Globus pallidus (tissue), 1 donor: Measurements from ENCODE around the gene FAM168A.
"Not testable (repeated sequence)": the region's sequence is repeated elsewhere in the genome, so short reads cannot be mapped to it uniquely, and the experiment has no call there.

Source experiments
- DNase-seq: peaks from one replicate; pipeline ENCODE4 v3.0.0-alpha.2; 2015; ENCODE audit warnings: low spot score

Gene FAM168A

DNA sequence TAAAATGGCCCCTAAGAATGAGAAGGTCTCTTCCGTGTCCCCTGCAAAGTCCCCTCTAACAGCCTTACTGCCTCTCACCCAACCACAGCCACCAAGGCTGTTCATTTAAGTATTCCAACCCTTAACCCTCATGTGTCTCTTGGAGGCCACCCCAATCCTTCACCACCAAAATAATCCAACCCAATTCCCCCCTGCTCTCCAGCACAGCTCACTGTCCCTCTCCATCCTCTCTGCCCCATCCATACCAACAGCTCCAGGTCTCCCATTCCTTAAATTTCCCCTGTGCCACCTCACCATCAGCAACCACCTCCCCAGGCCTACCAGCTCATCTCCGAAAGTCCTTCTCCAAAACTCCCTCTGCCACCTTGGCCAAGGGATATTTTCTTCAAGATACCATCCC lies 1.4 kb downstream of the FAM168A start:
- no peak for DNase-seq

DNA sequence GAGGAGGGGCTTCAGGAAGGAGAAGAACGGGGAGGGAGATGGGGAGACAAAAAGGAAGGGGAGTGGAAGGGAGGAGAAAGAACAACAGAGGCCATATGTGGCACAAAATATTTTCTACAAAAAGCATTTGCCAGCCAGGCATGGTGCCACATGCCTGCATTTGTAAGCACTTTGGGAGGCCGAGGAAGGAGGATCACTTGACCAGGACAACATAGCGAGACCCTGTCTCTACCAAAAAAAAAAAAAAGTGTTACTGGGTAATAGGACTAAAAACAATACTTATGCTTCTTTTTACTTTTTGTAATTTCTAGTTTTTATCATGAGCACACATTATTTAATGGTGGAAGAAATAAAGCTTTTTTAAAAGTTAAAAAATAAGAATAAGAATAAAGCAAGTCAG lies 5.3 kb downstream of the FAM168A start:
- no peak for DNase-seq

DNA sequence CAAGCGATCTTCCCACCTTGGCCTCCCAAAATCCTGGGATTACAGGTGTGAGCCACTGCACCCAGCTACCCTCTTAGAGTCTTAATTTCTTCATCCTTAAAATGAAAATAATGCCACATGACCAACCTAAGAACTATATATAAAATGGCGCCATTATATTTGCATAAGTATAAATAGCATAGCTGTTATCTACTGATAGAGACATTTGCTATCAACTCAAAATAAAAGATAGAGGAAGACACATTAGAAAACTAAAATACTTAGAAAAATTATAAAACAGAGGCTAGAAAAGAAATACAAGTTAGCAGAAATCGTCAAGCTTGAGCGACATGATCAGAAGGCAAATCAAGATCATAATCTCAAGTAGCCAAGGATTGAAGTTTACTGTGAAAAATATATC lies 6.2 kb downstream of the FAM168A start:
- no peak for DNase-seq

DNA sequence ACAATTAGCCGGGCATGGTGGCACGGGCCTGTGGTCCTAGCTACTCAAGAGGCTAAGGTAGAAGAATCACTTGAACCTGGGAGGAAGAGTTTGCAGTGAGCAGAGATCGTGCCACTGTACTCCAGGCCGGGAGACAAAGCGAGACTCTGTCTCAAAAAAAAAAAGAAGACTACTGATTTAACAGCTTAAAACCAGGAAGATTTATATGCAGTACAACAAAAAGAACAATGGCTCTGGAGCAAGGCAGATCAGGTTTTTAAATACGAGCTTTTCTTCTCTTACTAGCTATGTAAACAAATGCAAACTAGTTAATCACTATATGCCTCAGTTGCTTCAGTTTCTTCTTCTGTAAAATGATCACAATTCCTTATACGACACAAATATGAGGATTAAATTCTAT lies 6.9 kb downstream of the FAM168A start:
- no peak for DNase-seq

DNA sequence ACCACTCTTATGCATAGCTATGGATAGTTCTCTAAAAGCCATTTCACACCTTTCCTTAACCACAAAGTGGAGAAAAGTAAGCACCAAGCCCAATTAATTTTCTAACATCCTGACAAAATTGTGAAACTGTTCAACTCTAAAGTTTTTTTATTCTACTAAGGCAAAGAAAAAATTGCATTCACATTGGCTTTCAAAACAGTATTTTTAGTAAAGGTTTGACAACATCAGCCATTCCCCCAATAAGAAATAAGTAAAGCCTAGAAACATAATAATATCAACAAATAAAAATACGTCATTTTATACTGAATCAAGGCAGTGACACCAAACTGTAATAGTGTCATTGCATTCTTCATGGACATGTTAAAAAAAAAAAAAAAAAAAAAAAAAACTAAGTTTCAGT lies 11.1 kb downstream of the FAM168A start:
- no peak for DNase-seq

DNA sequence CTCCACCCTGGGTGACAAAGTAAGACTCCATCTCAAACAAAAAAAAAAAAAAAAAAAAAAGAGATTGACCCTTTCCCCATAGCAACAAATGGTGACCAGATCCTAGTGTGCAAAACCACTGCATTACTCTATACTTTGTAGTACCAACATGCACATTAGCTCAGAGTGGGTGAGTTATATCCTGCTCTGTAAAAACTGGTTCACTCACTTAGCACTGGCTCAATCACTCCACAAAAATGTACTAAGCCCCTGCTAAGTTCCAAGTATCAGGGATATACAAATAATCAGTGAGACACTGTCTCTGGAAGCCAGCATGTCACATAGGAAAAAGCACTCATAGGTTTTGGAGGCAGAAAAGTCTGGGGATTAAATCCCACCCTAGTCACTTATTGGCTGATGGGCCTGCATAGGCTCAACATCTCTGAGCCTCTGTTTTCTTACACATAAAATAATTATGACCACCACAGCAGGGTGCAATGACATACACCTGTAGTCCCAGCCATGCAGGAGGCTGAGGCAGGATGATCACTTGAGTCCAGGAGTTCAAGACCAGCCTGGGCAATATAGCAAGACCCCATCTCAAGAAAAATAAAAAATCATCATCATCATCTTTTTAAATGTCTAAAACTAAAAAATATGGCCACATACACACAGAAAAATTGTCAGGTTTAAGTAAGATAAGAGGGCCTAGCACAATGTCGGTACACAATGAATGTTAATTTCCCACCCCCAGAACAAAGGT lies 11.9 kb downstream of the FAM168A start:
- DNase-seq, result no peak

DNA sequence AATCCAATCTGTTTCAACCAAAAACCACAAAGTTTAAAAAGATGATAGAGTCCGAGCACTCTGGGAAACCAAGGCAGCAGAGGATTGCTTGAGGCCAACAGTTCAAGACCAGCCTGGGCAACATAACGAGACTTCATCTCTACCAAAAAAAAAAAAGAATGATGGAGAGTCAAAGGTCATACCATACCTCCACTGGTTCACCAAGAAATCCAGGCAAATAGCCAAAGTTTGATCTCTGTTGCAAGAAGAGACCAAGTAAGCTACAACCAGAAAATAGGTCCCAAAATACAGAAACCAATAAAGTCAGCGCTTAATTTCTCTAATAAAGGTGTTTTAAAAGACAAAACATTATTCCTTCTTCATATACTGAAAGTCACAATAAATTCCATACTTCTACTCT lies 13.1 kb downstream of the FAM168A start:
- DNase-seq, result no peak

DNA sequence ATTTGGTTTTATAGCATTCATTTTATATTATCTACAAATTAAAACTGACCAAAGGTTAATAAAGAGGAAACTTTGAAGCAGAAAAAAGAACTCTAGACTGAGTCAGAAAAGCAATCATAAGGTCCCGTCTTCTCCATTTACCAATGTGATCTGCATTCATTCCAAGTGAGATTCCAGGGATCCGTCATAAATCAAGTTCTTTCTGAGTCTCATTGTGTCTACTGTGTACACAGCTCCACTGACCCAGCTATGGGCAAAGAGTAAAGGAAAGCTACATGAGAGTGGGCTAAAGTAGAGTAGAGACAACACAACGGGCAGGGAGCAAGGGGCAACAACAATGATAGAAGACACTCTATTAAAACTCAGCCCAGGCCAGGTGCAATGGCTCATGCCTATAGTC lies 15.3 kb downstream of the FAM168A start:
- DNase-seq, result no peak

DNA sequence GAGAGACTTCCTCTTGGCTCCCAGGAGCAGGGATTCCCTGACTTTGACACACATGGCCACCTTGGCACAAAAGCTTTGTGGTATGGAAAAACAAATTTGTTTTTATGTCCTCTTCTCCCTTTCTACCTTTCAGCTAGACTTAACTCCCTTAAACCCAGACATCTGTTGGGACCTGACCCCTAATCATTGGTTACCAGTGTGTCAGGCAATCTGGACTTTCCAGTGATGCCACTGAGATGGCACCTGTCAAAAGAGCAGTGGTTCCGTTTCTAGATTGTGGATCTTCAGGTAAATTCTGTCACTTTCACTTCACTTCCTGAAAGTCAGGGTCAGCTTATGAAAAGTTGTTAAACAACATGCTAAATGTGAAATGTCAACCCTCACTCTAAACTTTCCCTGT lies 17.2 kb downstream of the FAM168A start:
- DNase-seq, result not testable (repeated sequence)

DNA sequence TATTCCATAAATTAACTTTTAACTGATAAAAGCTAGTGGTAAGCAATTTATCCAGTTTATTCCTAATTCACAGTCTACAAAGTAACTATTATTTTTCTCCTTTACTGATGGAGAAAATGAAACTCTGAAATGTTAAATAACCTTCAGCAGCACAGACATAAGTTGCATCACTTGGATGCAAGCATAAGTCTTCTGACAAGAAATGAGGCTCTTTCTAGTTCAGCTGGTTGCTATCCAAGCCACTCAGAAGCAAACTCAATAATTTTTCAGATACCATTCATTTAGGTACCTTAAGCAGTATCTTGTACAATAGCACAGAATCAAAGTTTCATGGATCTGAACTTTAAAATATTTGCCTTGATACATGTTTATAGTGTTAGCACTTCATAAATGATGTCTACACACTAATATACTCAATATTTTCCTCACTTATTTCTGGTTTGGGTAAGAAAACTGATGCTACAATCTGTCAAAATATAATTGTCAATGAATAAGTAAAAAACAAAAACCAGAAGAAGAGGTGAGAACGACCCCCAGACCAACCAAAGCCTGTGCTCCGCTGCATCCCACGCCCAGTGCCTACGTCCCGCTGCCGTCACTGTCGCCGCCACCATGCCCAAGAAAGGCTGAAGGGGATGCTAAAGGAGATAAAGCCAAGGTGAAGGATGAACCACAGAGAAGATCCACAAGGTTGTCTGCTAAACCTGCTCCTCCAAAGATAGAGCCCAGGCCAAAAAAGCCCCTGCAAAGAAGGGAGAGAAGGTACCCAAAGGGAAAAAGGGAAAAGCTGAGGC lies 18.1 kb downstream of the FAM168A start:
- no peak for DNase-seq

DNA sequence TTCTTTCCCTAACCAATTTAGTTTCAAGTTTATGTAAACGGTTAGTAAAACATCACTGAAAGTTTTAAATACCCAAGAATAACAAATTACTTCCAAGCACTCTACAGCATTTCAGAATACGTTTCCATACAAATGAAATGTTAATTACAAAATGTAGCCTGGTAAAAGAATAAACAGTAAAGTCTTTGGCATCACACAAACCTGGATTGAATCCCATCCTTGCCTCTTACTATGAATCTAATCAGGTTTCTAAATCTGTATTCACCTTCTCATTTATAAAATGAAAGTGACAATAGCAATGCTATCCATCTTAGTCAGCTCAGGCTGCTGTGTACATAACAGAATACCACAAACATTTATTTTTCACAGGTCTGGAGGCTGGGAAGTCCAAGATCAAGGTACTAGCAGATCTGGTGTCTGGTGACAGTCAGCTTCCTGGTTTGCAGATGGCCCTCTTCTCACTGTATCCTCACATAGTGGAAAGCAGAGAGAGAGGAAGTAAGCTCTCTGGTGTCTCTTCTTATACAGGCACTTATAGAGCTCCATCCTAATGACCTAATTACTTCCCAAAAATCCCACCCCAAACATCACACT lies 19.2 kb downstream of the FAM168A start:
- DNase-seq, result no peak

DNA sequence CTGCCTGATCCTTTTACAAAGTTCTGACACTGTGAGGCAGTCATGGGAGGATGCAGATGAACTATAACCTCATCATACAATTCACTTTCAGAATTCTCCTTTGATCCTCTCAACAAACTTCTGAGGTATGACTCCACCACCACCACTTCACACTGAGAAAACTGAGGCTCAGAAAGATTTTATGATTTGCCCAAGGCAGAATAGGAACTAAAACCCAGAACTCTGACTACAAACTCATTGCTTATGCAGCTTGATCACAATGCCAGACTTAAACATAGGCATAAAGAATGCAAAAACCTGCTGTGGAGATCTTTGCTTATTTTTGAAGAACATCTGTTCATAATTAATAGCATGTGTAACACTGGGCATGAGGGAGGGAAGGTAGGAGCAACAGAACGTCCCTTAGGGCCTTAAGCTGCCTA lies 20.4 kb downstream of the FAM168A start:
- DNase-seq, result no peak

DNA sequence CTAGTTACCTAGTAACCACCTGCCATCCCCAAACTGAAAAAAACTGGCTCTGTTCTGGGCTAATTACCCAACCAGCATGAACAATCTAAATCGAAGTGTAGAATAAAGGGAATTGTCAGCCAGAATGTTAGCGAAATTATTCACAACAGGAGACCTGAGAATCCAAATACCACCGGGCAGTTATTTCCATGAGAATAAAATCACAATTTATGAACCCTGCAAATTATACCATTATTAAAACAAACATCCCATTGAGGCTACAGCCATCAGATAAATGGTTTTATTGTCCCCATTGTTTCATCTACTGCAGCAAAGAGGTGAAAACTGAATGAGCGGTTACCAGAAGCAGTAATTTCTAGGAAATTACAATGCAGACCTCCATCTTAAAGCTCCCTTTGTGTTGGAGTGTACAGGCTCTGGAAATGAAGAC lies 21.7 kb downstream of the FAM168A start:
- DNase-seq, result peak; percentile 68

DNA sequence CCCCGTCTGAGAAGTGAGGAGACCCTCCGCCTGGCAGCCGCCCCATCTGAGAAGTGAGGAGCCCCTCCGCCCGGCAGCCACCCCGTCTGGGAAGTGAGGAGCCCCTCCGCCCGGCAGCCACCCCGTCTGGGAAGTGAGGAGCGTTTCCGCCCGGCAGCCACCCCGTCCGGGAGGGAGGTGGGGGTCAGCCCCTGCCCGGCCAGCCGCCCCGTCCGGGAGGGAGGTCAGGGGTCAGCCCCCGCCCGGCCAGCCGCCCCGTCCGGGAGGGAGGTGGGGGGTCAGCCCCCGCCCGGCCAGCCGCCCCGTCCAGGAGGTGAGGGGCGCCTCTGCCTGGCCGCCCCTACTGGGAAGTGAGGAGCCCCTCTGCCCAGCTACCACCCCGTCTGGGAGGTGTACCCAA lies 25.9 kb downstream of the FAM168A start:
- not testable (repeated sequence) for DNase-seq

DNA sequence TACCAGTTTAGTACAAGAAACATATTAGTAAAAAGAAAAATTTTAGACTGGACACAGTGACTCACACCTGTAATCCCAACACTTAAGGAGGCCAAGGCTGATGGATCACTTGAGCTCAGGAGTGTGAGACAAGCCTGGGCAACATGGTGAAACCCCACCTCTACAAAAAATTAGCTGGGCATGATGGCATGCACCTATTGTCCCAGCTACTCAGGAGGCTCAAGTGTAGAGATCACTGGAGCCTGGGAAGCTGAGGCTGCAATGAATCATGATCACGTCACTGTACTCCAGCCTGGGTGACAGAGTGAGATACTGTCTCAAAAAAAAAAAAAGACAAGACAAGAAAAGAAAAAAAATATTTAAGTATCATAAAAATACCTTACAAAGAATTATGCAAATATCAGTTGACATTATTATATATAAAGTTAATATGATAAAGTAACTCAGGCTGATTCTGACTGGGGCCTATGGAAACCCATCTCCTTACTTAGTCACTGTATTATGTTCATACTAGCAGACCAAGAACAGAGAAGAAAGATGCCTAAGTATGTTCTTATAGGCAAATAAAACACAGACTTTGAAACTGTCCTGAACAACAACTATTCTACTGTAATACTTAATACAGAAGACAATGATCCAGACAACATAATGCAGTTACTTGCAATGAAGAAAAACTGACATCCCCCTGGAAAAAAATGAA lies 27.3 kb downstream of the FAM168A start:
- DNase-seq, result no peak

DNA sequence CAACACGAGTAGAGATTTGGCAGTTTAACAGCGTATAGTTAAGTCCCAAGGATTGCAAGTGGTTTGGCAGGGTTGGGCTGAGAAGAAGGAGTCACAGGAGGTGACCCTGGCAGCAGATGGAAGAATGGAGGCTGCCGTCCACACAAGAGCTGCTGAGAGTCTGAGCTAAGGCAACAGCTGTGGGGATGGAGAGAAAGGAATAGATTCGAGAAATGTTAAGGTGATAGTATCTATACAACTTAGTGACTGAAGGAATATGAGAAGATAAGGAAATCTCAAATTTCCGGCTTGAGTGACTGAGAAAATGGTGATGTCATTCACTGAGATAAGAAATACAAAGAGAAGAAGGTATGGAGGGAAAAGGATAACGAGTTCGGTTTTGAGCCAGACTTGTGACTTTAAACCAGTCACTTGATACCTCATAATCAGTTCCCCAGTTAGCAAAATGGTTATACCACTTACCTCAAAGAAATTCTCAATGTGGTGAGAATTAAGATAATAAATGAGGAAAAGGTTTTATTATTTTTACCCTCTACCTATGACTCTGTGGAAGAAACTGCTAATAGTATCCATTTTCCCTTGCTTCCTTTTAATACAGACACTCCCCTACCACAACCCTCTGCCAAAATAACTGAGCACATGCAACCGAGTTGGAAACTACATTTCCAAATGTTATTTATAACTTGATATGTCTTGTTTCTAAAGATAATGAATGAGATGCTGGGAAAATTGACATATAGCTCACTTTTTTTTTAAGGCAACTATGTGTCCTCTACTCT lies 30.7 kb downstream of the FAM168A start:
- no peak for DNase-seq

DNA sequence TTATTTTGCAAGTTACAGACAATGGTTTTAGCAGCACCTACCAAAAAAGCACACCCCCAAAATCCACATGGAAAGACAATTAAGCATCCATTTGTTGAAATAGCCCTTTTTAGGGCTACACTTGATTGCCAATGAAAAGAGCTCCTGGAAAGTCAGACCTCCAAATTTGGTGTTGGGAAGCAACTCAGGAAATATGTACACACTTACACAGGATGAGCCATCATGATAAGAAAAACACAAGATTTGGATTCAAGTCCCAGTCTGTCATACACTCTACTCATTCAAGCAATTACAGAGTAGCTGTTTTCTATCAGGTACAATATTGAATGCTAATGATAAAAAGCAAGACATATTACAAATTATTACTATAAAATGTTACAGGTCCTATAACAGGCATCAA lies 31.5 kb downstream of the FAM168A start:
- DNase-seq, result no peak

DNA sequence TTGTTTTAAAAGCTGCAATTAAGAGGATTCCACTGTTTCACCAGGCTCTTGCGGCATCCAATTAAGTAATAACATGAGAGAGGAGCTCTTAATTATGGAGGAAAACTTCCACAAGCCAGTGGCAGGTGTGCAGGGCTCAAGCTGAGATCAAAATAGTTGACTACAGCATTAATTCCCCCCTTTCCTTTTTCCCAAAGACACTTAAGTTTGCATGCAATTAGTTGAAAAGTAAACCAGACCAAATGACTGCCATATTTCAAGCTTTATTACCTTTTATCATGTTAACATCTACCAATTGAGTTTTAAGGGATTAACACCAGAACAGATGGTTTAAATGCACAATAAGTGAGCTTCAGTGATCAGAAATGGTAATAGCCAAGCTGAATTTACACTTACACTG lies 32.1 kb downstream of the FAM168A start:
- no peak for DNase-seq

DNA sequence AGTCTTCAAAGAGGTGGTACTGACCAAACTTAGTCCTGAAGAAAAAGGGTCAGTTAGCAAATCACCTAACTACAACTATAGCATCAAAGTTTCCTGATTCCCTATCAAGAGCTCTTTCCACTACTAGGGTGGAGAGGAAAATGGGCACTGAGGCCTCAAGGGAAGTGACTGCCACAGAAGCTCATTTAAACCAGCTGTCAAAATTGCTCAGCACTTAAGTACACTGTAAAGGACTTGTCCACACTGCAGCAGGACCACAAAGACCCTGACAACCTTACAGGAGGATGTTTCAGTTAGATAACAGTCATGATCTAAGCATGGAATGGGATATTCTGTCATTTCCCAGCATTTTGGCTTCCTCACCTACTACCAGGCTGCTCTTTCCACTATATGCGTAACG lies 33.0 kb downstream of the FAM168A start:
- no peak for DNase-seq

DNA sequence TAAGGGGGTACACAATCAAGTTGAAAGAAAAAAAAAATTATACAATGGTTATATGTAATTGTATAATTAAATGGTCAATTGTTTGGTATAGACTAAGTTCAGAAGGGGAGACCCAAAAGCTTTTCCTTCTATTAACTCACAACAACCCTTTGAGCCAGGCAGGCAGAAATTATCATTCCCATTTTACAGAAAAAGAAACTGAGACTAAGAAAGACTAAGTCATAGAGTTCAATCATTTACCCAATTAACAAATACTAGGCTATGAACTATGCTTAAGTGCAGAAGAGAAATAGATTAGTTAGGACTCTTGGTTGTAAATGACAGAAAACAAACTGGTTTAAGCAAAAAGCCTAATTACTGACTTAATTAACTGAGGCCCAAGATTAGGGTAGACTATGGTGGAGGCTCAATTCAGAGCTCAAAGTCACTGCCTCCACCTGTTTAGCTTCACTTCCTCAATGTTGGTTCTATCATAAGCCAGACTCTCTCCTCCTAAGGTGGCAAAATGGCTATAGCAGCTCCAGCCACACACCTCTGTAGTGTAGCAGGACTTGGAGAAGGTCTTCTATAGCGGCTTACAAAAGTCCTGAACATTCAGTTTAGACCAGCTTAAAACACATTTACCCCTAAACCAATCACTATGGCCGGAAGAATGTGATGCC lies 34.2 kb downstream of the FAM168A start:
- DNase-seq, result no peak

DNA sequence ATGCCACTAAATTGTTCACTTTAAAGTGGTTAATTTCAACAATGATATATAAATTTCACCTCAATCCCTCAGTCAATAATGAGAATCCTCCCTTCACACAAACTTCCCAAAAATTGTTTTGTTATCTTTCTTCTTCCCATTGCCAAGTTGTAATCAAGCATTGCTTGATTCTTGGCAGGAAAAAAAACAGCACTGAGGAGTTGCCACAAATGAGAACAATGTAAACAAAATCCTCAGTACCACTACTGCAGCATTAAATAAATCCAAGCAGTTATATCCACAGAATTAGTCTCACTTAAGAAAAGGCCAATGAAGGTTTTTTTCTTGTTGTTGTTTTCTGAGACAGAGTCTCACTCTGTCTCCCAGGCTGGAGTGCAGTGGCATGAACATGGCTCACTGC lies 38.2 kb downstream of the FAM168A start:
- DNase-seq, result no peak
